GM10847 (cell line): ENCODE data around the gene CADPS.

Experiments
- POLR2A ChIP-seq: IDR thresholded peaks from 2 replicates; pipeline ENCODE4 v1.6.1; 2011; ENCODE audit not compliant: insufficient read length; ENCODE audit errors: extremely low read depth

The CADPS gene

GRCh38 chr3:62497156-62497555, 378.1 kb downstream of the CADPS start:
- no peak for TF ChIP-seq POLR2A

- TF ChIP-seq POLR2A: no peak
These were observed 378.7 kb downstream of the CADPS start for GRCh38 chr3:62496503-62496902.

GRCh38 chr3:62493109-62493801, 382.0 kb downstream of the CADPS start:
- TF ChIP-seq POLR2A: no peak

- TF ChIP-seq POLR2A: no peak
These were observed 392.3 kb downstream of the CADPS start for GRCh38 chr3:62482961-62483360.

GRCh38 chr3:62481962-62482361, 393.3 kb downstream of the CADPS start:
- no peak for TF ChIP-seq POLR2A

GRCh38 chr3:62480056-62480455, 395.2 kb downstream of the CADPS start:
- no peak for TF ChIP-seq POLR2A

GRCh38 chr3:62479326-62479725, 395.9 kb downstream of the CADPS start:
- no peak for TF ChIP-seq POLR2A

GRCh38 chr3:62475306-62475705, 399.9 kb downstream of the CADPS start:
- TF ChIP-seq POLR2A: no peak

- TF ChIP-seq POLR2A: no peak
These were observed 407.1 kb downstream of the CADPS start for GRCh38 chr3:62467966-62468722.

GRCh38 chr3:62462788-62463187, 412.4 kb downstream of the CADPS start:
- no peak for TF ChIP-seq POLR2A

GRCh38 chr3:62462104-62462762, 413.0 kb downstream of the CADPS start:
- no peak for TF ChIP-seq POLR2A

- no peak for TF ChIP-seq POLR2A
These were observed 420.3 kb downstream of the CADPS start for GRCh38 chr3:62454916-62455315.

- no peak for TF ChIP-seq POLR2A
These were observed 421.8 kb downstream of the CADPS start for GRCh38 chr3:62453448-62453847.

GRCh38 chr3:62451211-62451887, 423.9 kb downstream of the CADPS start:
- TF ChIP-seq POLR2A: no peak

- no peak for TF ChIP-seq POLR2A
These were observed 428.8 kb downstream of the CADPS start for GRCh38 chr3:62446337-62446940.

- TF ChIP-seq POLR2A: no peak
These were observed 429.9 kb downstream of the CADPS start for GRCh38 chr3:62445275-62445674.

GRCh38 chr3:62439978-62440377, 435.2 kb downstream of the CADPS start:
- TF ChIP-seq POLR2A: no peak
